BLaER1 (cell line): Measurements from ENCODE around the gene H6PD.

Experiments used
- H3K27ac ChIP-seq: shearing (Covaris generic); formaldehyde crosslinking; 2 replicates; pipeline ENCODE4 v1.8.1; 2022
- H3K27me3 ChIP-seq: shearing (Covaris generic); formaldehyde crosslinking; 2 replicates; pipeline ENCODE4 v1.8.1; 2022
- H3K36me3 ChIP-seq: shearing (Covaris generic); formaldehyde crosslinking; 2 replicates; pipeline ENCODE4 v1.8.1; 2022
- H3K4me1 ChIP-seq: shearing (Covaris generic); formaldehyde crosslinking; 2 replicates; pipeline ENCODE4 v1.8.1; 2022
- H3K4me2 ChIP-seq: shearing (Covaris generic); formaldehyde crosslinking; 2 replicates; pipeline ENCODE4 v1.8.1; 2022
- H3K4me3 ChIP-seq: shearing (Covaris generic); formaldehyde crosslinking; 2 replicates; pipeline ENCODE4 v1.8.1; 2022
- H3K9ac ChIP-seq: shearing (Covaris generic); formaldehyde crosslinking; 2 replicates; pipeline ENCODE4 v1.8.1; 2022
- H3K9me3 ChIP-seq: shearing (Covaris generic); formaldehyde crosslinking; 2 replicates; pipeline ENCODE4 v1.8.1; 2022
- H4K20me1 ChIP-seq: shearing (Covaris generic); formaldehyde crosslinking; 2 replicates; pipeline ENCODE4 v1.8.1; 2022
- Cebpa-rat ChIP-seq: shearing (Covaris generic); IDR thresholded peaks from 2 replicates; pipeline ENCODE4 v1.8.1; 2022

The H6PD gene

GRCh38 chr1:9229549-9229948 is 5.0 kb upstream of the H6PD start:
- Histone ChIP-seq H3K4me2 (no peak overlapping the region), H3K9me3 (peaks cover 4% of the 10 kb centered on the region), H3K27me3 (no peaks in the 10 kb centered on the region), H3K9ac (no peak overlapping the region), H3K4me3 (no peak overlapping the region), H3K36me3 (no peaks in the 10 kb centered on the region), H3K4me1 (peaks cover 41% of the 10 kb centered on the region), H3K27ac (no peak overlapping the region), H4K20me1 (no peaks in the 10 kb centered on the region)
- TF ChIP-seq Cebpa-rat = no peak

- peaks cover 37% of the 10 kb centered on the region for H3K4me1 ChIP-seq
- no peak for TF ChIP-seq Cebpa-rat
- no peaks in the 10 kb centered on the region for H4K20me1 ChIP-seq
- no peaks in the 10 kb centered on the region for H3K36me3 ChIP-seq
- H3K27me3 ChIP-seq = no peaks in the 10 kb centered on the region
- peak overlapping the region; percentile 58 for H3K4me2 ChIP-seq
- H3K9me3 ChIP-seq = peaks cover 4% of the 10 kb centered on the region
- H3K27ac ChIP-seq = no peak overlapping the region
- no peak overlapping the region for H3K4me3 ChIP-seq
- H3K9ac ChIP-seq = no peak overlapping the region
These were observed 3.6 kb upstream of the H6PD start for GRCh38 chr1:9230869-9231533.

GRCh38 chr1:9231648-9232332 is 2.8 kb upstream of the H6PD start:
- Histone ChIP-seq H3K4me1 (peaks cover 42% of the 10 kb centered on the region), H3K4me3 (no peak overlapping the region), H3K9me3 (peaks cover 4% of the 10 kb centered on the region), H4K20me1 (no peaks in the 10 kb centered on the region), H3K4me2 (peak overlapping the region; percentile 58), H3K9ac (no peak overlapping the region), H3K27ac (no peak overlapping the region), H3K27me3 (no peaks in the 10 kb centered on the region), H3K36me3 (no peaks in the 10 kb centered on the region)
- no peak for TF ChIP-seq Cebpa-rat

GRCh38 chr1:9233241-9233941 is 1.2 kb upstream of the H6PD start:
- Histone ChIP-seq H3K9ac (no peak overlapping the region), H3K4me3 (no peak overlapping the region), H4K20me1 (no peaks in the 10 kb centered on the region), H3K9me3 (peaks cover 4% of the 10 kb centered on the region), H3K27me3 (no peaks in the 10 kb centered on the region), H3K27ac (no peak overlapping the region), H3K36me3 (no peaks in the 10 kb centered on the region), H3K4me1 (peaks cover 58% of the 10 kb centered on the region), H3K4me2 (no peak overlapping the region)
- TF ChIP-seq Cebpa-rat = no peak

GRCh38 chr1:9233942-9234222 is 692 bp upstream of the H6PD start:
- Histone ChIP-seq H3K27ac (no peak overlapping the region; the same call in 1 of the 2 replicates), H3K9ac (no peak overlapping the region)

GRCh38 chr1:9235096-9235459 is 504 bp downstream of the H6PD start:
- Histone ChIP-seq H3K4me1 (peaks cover 75% of the 10 kb centered on the region), H3K27ac (peak overlapping the region; percentile 96)

More at GRCh38 chr1:9233942-9234222, 692 bp upstream of the H6PD start:
- no peaks in the 10 kb centered on the region for H3K36me3 ChIP-seq
- peaks cover 4% of the 10 kb centered on the region for H3K9me3 ChIP-seq
- H3K4me2 ChIP-seq = peak overlapping the region; percentile 52
- H3K4me1 ChIP-seq = peaks cover 63% of the 10 kb centered on the region
- H3K27me3 ChIP-seq = no peaks in the 10 kb centered on the region
- peak overlapping the region; percentile 75 for H3K4me3 ChIP-seq
- H4K20me1 ChIP-seq = no peaks in the 10 kb centered on the region
- no peak for TF ChIP-seq Cebpa-rat

GRCh38 chr1:9235560-9235959 is 986 bp downstream of the H6PD start:
- TF ChIP-seq Cebpa-rat = no peak
- Histone ChIP-seq H3K9me3 (peaks cover under 1% of the 10 kb centered on the region), H3K27me3 (no peaks in the 10 kb centered on the region)

More at GRCh38 chr1:9235096-9235459, 504 bp downstream of the H6PD start:
- H3K9ac ChIP-seq = peak overlapping the region; percentile 94
- no peak for TF ChIP-seq Cebpa-rat
- H4K20me1 ChIP-seq = no peaks in the 10 kb centered on the region
- H3K27me3 ChIP-seq = no peaks in the 10 kb centered on the region
- no peaks in the 10 kb centered on the region for H3K36me3 ChIP-seq
- H3K4me2 ChIP-seq = peak overlapping the region; percentile 93
- peaks cover 4% of the 10 kb centered on the region for H3K9me3 ChIP-seq
- peak overlapping the region; percentile 75 for H3K4me3 ChIP-seq

GRCh38 chr1:9238134-9238533 is 3.6 kb downstream of the H6PD start:
- Histone ChIP-seq H3K36me3 (no peaks in the 10 kb centered on the region), H3K27me3 (no peaks in the 10 kb centered on the region), H3K27ac (no peak overlapping the region; the same call in 1 of the 2 replicates), H3K4me1 (peaks cover 85% of the 10 kb centered on the region), H3K9me3 (no peaks in the 10 kb centered on the region), H4K20me1 (no peaks in the 10 kb centered on the region), H3K4me2 (peak overlapping the region; percentile 93), H3K4me3 (no peak overlapping the region), H3K9ac (no peak overlapping the region)
- no peak for TF ChIP-seq Cebpa-rat

More at GRCh38 chr1:9235560-9235959, 986 bp downstream of the H6PD start:
- peak overlapping the region; percentile 93 for H3K4me2 ChIP-seq
- peak overlapping the region; percentile 75 for H3K4me3 ChIP-seq
- peak overlapping the region; percentile 96 for H3K27ac ChIP-seq
- peaks cover 77% of the 10 kb centered on the region for H3K4me1 ChIP-seq
- peak overlapping the region; percentile 94 for H3K9ac ChIP-seq
- no peaks in the 10 kb centered on the region for H4K20me1 ChIP-seq
- H3K36me3 ChIP-seq = no peaks in the 10 kb centered on the region

GRCh38 chr1:9238550-9238949 is 4.0 kb downstream of the H6PD start:
- no peak overlapping the region for H3K4me3 ChIP-seq
- peaks cover 89% of the 10 kb centered on the region for H3K4me1 ChIP-seq
- H4K20me1 ChIP-seq = no peaks in the 10 kb centered on the region
- H3K27ac ChIP-seq = no peak overlapping the region
- H3K27me3 ChIP-seq = no peaks in the 10 kb centered on the region
- no peaks in the 10 kb centered on the region for H3K9me3 ChIP-seq
- no peak overlapping the region for H3K9ac ChIP-seq
- no peak for TF ChIP-seq Cebpa-rat
- H3K4me2 ChIP-seq = peak overlapping the region; percentile 93
- H3K36me3 ChIP-seq = no peaks in the 10 kb centered on the region
